Lower leg skin (tissue), 3 donors: ENCODE data around the gene RALGAPA2.

Experiments
- CTCF ChIP-seq, 3 donors: fragments of 450-650 bp; IDR thresholded peaks; one replicate each; pipeline ENCODE4 v1.5.1; 2016; ENCODE audit warnings: antibody characterized with exemption in 3 of 3, mild to moderate bottlenecking in 3 of 3, moderate library complexity in 2 of 3
- POLR2A ChIP-seq, 2 donors: fragments of 450-650 bp; IDR thresholded peaks; one replicate each; pipeline ENCODE4 v1.6.1; 2016 to 2017; ENCODE audit warnings: antibody characterized with exemption in 2 of 2, mild to moderate bottlenecking in 1 of 2, moderate library complexity in 1 of 2

GRCh38 chr20:20609522-20609921 is 102.9 kb downstream of the RALGAPA2 start:
- TF ChIP-seq CTCF (IDR thresholded peaks at IDR 0.05) = no peak
- TF ChIP-seq POLR2A (IDR thresholded peaks at IDR 0.05) = no peak
